GM21390 (cell line): ENCODE measurements around the gene ZNF286A.
"Not testable (repeated sequence)": the region's sequence is repeated elsewhere in the genome, so short reads cannot be mapped to it uniquely, and the experiment has no call there.

Experiments used
- ATAC-seq: cut with Tn5 transposase; IDR thresholded peaks from one replicate; pipeline ENCODE4 v1.9.1; 2021; ENCODE audit not compliant: unreplicated experiment

The ZNF286A gene

GRCh38 chr17:15698967-15699366 lies 585 bp upstream of the ZNF286A start:
- ATAC-seq: not testable (repeated sequence)

- ATAC-seq: not testable (repeated sequence)
These were observed 385 bp downstream of the ZNF286A start for GRCh38 chr17:15699937-15700336.

DNA sequence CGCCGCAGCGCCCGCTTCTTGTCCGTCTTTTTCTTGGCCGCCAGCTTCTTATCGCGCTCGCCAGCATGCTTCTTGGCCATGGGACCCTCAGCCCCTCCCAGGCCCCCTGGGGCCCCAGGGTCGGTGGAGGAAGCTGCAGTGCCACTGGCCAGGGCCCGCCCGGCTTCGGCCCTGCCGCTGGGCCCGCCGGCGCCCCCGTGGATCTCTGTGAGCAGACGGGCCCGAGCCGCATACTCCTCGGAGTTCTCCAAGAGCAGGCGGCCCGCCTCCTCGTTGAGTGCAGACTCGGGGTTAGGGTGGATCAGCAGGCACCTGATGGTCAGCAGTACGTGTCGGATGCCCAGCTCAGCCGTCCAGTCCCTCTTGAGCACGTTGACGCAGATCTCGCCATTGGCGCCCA lies 4.7 kb downstream of the ZNF286A start:
- ATAC-seq: not testable (repeated sequence)

DNA sequence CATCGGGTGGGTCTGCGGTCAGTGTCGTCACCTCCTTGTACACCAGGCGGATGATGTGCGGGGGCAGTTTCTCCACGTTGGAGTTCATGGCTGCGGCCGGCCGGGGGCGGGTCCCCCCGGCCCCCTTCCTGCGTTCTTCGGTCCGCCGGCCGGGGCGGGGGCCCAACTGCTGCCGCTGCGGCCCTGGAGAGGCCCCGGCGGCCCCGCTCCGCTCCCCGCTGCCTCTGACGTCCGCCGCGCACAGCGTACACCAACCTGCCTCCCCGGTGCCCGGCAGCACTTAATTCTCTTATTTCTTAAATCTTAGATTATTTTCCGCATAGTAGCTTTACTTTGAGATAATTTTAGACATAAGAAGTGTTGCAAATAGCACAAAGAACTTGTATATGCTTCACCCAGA lies 5.3 kb downstream of the ZNF286A start:
- ATAC-seq: not testable (repeated sequence)

DNA sequence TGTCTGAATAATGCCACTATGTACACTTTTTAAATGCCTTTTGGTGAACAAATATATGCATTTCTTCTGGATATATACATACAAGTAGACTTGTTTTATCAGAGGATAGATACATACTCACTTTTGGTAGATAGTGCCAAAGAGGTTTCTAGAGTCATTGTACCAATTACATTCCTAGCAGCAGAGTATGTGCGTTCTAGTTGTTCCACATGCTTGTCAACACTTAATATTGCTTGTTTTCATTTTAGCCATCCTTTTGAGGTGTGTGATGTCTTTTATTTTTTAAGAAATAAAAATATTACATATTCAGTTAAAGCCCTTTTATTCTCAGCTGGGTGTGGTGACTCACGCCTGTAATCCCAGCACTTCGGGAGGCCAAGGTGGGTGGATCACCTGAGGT lies 9.3 kb downstream of the ZNF286A start:
- not testable (repeated sequence) for ATAC-seq

GRCh38 chr17:15716601-15717563 lies 17.3 kb downstream of the ZNF286A start:
- not testable (repeated sequence) for ATAC-seq

DNA sequence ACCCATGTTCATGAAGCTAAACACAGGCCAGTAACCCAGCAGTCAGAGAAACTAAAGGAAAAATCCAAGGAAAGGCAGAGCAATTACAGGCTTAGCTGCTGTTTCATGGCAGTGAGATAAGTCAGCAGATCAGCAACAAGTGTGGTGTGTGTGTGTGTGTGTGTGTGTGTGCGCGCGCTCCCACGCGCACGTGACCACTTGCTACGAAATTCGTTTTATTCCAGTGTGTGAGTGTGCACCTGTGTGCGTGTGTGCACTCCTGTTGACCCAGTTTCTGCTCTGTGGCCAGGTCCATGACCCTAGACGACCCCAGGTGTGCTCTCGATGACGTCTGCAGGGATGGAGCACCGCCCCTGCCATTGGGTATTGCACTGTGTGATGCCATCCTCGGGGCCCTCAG lies 31.0 kb downstream of the ZNF286A start:
- ATAC-seq: not testable (repeated sequence)

- not testable (repeated sequence) for ATAC-seq
These were observed 32.3 kb downstream of the ZNF286A start, which contains the start of gene TBC1D26 for GRCh38 chr17:15731900-15732299. Gene TBC1D26 (plus strand): TSS chr17:15732283. CDS start chr17:15735349, 3,066 bp downstream.

- not testable (repeated sequence) for ATAC-seq
These were observed 33.7 kb downstream of the ZNF286A start for GRCh38 chr17:15733174-15733789.

DNA sequence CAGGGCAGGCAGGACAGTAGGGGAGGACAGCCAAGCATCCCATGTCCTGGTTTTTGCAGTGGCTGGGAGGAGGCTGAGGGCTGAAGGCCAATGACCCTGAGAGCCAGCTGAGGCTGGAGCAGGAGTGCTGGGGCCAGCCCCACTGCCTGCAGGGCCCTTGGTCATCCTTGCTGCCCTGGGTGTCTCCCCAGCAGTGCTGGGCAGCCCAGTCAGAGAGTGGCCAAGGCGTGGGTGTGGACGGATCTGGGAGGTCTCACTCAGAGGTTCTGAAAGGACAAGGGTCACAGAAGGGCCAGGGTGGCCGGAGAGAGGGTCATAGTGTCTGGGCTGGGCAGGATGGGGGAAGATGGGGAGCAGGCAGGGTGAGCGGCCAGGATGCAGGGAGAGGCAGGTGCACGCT lies 37.0 kb downstream of the ZNF286A start:
- not testable (repeated sequence) for ATAC-seq

DNA sequence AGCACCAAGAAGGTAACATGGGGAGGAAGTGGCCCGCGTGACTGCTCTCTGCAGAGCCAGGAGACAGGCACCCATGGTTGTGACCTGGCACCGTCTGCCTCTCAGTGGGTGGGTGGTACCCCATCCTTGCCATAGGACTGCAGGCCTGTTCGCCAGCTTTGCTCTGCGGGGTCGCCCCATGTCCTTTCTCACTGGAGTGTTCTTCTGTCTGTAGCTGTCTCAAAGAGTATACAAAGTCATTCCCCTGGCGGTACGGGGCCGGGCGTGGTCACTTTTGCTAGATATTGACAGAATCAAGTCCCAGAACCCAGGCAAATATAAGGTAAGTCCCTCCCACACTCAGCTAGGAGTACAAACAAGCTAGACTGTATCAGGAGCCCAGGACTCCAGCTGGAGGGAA lies 38.5 kb downstream of the ZNF286A start:
- no peak for ATAC-seq

GRCh38 chr17:15739259-15739658 lies 39.7 kb downstream of the ZNF286A start:
- not testable (repeated sequence) for ATAC-seq

DNA sequence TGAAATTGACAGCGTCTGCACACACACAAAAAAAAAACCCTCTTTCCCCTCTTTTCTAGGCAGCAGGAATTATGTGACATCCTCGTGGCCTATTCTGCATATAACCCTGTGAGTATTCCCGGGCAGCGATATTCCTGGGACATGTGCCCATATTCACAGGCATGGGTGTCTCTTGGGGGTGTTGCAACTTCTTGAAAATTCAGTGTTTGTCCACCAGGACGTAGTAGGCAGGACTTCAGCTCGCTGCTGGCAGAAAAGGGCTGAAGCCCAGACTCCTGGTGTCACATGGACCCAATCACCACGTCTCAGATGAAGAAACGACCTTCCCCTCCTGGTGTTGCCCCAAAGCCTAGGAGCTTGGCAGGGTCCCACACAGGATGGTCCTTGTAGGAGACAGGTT lies 40.5 kb downstream of the ZNF286A start:
- ATAC-seq: not testable (repeated sequence)

- no peak for ATAC-seq
These were observed 41.1 kb downstream of the ZNF286A start for GRCh38 chr17:15740570-15741120.

DNA sequence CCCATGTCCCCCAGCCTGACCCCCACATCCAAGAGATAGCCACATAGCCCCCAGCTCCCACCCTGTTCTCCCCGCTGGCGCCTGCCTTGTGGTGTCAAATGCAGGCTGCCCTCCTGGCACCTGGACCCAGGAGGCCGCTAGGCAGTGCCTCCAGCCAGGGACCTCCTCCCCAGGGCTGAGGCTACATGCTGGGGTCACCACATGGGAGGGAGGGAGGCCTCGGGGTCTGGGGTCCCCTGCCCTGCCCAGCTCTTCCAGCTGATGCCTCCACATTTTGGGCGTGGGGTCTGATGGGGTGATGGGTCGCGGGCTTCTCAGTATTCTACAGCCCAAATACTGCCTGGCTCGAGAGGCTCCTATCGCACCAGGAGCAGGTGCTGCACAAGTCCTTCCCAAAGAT lies 42.1 kb downstream of the ZNF286A start:
- ATAC-seq: no peak

DNA sequence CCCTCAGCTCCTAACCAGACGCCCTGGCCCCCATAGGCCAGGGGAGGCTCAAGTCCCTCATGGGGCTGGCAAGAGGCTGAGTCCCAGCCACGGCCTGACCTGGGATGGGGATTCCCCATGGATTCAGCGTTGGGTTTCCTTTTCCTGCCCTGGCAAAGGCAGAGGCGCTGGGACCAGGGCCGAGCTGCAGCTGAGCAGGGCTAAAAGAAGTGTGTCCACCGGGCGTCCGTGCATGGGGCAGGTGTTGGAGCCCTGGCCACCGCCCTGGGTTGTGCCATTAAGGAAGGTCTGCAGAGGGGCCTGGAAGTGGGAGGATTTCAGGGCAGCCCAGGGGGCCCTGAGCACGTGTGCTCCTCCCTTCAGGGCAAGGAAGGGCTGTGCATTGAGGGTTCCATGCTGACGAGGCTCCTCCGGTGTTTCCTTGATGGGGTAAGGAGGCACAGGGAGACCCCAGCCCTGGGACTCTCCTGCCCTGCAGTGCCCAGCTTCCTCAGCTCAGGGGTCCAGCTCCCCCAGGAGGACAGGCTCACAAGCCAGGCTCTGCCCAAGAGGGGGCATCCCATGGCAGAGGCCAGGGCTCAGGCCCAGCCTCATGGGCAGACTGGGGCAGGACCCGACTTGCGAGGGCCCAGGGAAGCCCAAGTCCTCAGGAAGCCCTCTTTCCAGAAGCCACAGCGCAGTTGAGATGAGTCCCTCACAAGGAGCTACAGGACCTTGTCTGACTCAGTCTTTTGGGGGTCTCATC lies 42.7 kb downstream of the ZNF286A start:
- ATAC-seq: no peak

DNA sequence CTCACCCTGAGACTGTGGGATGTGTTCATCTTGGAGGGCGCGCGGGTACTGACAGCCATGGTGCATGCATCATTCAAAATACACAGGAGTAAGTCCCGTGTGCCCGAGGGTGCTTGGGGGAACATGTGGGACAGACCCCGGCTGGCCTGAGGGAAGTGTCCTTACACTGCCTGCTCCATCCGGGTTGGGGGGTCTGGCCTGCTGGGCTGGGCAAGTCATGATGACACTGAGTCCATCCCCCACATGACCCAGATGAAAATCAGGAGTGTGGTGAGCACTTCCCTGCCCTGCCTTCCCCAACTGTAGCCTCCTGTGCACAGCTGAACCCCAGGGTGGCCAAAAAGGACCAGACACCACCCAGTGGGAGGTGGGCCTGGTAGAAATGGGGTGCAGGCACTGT lies 43.4 kb downstream of the ZNF286A start:
- no peak for ATAC-seq

DNA sequence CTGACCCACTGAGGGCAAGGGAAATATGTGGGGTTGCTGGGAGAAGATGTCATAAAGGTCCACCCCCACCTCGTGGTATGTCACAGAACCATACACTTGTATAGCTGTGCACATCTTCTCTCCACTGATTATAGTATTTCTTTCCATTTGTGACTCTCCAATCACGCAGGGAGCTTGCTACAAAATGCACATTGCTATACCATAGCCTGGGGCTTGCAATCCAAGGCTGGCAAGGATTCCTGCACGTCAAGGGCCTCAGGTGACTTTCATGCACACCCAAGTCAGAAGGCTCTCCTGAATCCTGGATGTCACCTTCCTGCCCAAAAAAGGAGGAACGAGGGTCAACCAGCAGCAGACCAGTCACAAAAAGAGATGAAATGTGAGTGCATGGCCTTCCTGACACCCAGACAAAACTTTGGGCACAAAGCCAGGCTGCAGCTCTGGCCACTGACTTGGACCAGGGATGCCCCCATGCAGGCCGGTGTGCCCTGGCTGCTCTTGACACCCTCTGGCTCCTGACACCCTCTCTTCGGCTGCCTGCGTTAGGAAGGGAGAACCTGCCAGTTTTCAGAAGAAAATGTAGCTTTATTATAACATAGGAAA lies 44.6 kb downstream of the ZNF286A start:
- no peak for ATAC-seq

GRCh38 chr17:15744885-15745284 lies 45.3 kb downstream of the ZNF286A start:
- ATAC-seq: no peak

DNA sequence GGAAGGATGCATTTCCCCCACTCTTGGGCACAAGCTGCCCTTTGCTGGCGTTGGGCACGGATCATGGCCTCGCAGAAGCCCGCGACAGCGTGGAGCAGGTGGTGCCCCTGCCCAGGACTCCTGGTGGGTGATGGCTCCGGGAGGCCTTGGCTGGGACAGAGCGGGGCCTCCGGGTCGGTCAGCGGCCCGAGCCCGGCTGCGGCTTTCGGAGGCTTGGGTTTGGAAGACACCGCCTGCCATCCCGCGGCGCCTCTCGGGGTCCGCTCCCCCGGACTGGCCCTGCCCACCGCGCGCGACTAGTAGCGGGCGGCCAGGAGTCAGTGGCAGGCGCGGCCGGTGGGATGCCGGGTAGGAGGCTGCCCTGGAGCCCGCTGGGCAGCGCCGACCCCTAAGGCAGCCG lies 49.9 kb downstream of the ZNF286A start:
- ATAC-seq: not testable (repeated sequence)
